ENCODE measurements around the gene NAALADL2. TPM values are rescaled to one million over a fixed set of nuclear protein-coding genes. Genes with fewer than 3 reads are reported as not detected.

Gene NAALADL2
- total RNA-seq, 3 donors from 2014 or later, result 18.4 to 43.9 (median 20.8) TPM

DNA sequence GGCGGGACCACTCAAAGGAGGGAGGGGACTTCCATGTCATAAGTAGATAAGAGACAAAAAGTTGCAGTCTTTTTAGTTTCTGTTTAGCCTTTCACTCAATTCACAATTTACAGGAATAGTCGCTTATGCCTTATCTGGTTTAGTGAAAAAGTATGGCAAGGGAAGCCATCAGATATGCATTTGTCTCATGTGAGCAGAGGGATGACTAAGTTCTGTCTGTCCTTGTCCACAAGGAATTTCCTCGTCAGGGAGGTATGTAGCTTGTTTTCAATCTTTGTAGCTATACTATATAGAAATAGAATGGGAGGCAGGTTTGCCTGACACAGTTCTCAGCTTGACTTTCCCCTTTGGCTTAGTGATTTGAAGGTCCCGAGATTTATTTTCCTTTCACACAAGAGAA is 882.8 kb downstream of the NAALADL2 start:
- no peak for DNase-seq

DNA sequence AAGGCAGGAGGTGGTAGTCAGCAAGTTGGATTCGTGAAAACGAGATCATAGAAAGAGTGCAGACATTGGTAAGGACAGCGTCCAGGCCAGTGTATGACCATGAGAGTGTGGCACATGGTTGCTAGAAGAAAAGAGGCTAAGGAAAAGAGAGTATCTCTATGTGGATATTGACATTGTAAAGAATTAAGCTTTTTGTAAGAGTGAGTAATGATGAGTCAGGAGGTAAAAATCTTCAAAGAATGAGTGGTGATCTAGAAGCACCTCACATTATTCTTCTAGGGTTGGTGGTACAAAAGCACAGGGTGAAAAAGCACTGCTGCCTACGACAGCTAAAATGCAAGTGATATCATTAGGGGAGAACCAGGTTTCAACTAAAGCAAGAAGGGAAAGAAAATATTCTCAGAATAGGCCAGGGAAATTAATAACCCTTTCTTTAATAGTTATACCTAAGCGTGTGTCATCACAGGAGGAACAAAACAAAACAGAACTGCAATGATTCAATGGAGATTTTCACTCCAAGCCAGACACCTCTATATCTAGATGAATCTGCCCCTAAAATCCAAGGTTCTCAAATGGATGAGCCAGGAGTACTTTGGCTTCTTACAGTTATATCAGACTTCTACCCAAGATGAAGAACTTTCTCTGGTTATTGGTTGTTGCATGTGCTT is 884.7 kb downstream of the NAALADL2 start:
- TF ChIP-seq, protein P1, sequence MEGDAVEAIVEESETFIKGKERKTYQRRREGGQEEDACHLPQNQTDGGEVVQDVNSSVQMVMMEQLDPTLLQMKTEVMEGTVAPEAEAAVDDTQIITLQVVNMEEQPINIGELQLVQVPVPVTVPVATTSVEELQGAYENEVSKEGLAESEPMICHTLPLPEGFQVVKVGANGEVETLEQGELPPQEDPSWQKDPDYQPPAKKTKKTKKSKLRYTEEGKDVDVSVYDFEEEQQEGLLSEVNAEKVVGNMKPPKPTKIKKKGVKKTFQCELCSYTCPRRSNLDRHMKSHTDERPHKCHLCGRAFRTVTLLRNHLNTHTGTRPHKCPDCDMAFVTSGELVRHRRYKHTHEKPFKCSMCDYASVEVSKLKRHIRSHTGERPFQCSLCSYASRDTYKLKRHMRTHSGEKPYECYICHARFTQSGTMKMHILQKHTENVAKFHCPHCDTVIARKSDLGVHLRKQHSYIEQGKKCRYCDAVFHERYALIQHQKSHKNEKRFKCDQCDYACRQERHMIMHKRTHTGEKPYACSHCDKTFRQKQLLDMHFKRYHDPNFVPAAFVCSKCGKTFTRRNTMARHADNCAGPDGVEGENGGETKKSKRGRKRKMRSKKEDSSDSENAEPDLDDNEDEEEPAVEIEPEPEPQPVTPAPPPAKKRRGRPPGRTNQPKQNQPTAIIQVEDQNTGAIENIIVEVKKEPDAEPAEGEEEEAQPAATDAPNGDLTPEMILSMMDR (IDR thresholded peaks at IDR 0.05), result no peak
- ATAC-seq, result no peak
- Histone ChIP-seq H3K36me3 (ENCODE audit: low read depth) (no peaks in the 10 kb centered on the region), H3K4me3 (no peak overlapping the region), H3K9me3 (no peaks in the 10 kb centered on the region), H3K4me1 (ENCODE audit: low read depth) (no peaks in the 10 kb centered on the region)
- no peak for DNase-seq
- intact Hi-C loops (cut with DNase I, micrococcal nuclease), result no loop called here

More for the DNA sequence above, 882.8 kb downstream of the NAALADL2 start:
- ATAC-seq, result no peak
- no peaks in the 10 kb centered on the region for H3K4me1 ChIP-seq (ENCODE audit: low read depth)
- no peaks in the 10 kb centered on the region for H3K36me3 ChIP-seq (ENCODE audit: low read depth)
- intact Hi-C loops (cut with DNase I, micrococcal nuclease), result no loop called here
- TF ChIP-seq, protein P1 (IDR thresholded peaks at IDR 0.05), result no peak
- H3K9me3 ChIP-seq, result no peaks in the 10 kb centered on the region
- no peak overlapping the region for H3K4me3 ChIP-seq

DNA sequence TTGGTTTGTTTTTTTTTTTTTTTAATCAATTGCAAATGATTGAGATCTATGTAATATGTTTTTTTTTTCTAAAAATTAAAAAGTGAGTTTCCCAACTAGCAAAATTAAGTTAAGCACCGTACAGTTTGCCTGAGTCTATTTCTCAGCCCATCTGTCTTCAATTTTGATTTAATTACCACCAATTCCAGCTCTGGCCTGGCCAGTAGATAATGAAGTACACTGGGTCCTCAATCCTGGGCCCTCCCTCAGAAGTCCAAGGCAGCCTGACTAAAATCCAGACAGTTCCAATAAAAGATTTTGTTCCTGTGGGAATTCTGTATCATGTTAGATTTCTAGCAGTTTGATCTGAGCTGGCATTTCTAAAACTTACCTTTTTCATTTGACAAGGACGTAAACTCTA is 887.2 kb downstream of the NAALADL2 start:
- DNase-seq (no peak), ATAC-seq (no peak)
- intact Hi-C loops (cut with DNase I, micrococcal nuclease), result no loop called here
- TF ChIP-seq, protein P1 (IDR thresholded peaks at IDR 0.05), result no peak
- H3K4me1 ChIP-seq (ENCODE audit: low read depth), result no peaks in the 10 kb centered on the region
- no peak overlapping the region for H3K4me3 ChIP-seq
- no peaks in the 10 kb centered on the region for H3K9me3 ChIP-seq
- H3K36me3 ChIP-seq (ENCODE audit: low read depth), result no peaks in the 10 kb centered on the region

DNA sequence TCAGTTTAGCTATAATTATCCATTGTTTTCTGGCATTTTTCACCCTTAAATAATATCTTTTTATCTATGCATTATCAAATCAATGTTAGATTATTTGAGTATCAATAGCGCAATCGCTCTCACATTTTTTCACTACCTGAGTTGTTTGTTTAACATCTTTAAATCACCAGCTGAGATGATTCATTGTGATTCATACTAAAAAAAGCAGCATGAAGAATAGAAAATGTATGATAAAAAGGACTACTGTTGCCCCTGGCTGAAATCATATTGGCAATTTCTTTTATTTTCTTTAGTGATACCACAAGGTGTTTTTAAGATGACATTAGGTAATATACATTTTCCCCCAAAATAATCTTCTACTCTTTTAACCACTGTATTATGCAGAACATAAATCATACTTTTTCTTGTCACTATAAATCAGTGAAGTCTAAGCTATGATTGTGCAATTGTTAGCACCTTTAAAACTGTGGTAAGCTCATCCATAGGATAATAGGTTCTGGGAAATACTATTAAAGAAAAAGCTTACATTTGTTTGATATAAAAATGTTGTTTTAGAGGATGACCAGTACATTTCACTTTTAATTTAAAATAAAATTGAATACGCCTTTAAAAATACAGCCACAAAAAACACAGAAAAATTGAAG is 889.1 kb downstream of the NAALADL2 start:
- Histone ChIP-seq H3K9me3 (no peaks in the 10 kb centered on the region), H3K36me3 (ENCODE audit: low read depth) (no peaks in the 10 kb centered on the region), H3K4me3 (no peak overlapping the region), H3K4me1 (ENCODE audit: low read depth) (no peaks in the 10 kb centered on the region)
- intact Hi-C loops (cut with DNase I, micrococcal nuclease), result no loop called here
- TF ChIP-seq, protein P1 (IDR thresholded peaks at IDR 0.05), result no peak
- no peak for DNase-seq
- ATAC-seq, result no peak

DNA sequence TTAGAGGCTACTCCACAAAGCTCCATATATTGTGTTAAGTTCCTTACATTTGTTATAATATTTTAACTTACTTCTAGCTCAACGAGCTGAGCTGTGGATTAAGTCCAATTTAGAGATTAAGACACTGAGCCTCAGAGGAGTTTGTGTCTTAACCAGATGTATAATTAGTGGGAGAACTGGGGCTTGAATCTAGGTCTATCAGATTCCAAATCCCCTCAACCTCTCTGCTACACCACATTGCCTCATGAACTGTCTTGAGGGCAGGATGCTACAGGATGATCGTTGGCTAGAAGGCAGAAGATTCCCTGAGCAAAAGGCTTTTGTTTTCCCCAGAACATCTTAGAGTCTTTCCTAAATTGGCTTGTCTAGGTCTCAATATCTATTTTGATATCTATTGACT is 890.8 kb downstream of the NAALADL2 start:
- DNase-seq (no peak), ATAC-seq (no peak)
- TF ChIP-seq, protein P1 (IDR thresholded peaks at IDR 0.05), result no peak
- Histone ChIP-seq H3K4me1 (ENCODE audit: low read depth) (no peaks in the 10 kb centered on the region), H3K9me3 (no peaks in the 10 kb centered on the region), H3K36me3 (ENCODE audit: low read depth) (no peaks in the 10 kb centered on the region), H3K4me3 (no peak overlapping the region)
- intact Hi-C loops (cut with DNase I, micrococcal nuclease), result no loop called here

Measured in mucosa of descending colon (tissue), 3 donors.